ENCODE results near the gene CD68.
A peak's percentile ranks its signal among the peaks of the same experiment; 100 is the strongest.

The CD68 gene

GRCh38 chr17:7559320-7560171 lies 19.9 kb upstream of the CD68 start:
- no peak for DNase-seq

DNA sequence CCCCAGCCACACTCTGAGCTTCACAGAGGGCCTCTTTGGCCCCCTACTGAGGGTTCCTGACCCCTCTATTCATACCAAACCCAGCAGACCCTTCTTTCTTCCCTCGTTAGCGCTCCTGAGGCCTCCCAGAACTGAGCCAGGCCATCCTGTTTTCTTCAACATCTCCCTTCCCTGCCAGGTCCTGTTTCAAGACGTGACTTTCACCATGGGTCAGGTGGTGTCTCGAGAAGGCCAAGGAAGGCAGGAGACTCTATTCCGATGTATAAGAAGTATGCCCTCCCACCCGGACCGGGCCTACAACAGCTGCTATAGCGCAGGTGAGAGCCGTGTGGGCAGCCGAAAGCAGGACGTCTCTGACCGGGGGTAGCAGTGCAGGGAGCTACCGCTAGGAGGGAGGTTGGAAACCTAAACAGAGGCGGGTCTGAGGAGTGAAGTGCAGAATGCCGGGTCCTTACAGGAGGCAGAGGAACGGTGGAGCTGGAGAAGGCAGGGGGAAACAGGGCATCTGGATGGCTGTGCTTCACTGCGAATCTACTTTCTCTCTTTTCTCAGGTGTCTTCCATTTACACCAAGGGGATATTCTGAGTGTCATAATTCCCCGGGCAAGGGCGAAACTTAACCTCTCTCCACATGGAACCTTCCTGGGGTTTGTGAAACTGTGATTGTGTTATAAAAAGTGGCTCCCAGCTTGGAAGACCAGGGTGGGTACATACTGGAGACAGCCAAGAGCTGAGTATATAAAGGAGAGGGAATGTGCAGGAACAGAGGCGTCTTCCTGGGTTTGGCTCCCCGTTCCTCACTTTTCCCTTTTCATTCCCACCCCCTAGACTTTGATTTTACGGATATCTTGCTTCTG lies 19.0 kb upstream of the CD68 start:
- DNase-seq: peak; percentile 67

DNA sequence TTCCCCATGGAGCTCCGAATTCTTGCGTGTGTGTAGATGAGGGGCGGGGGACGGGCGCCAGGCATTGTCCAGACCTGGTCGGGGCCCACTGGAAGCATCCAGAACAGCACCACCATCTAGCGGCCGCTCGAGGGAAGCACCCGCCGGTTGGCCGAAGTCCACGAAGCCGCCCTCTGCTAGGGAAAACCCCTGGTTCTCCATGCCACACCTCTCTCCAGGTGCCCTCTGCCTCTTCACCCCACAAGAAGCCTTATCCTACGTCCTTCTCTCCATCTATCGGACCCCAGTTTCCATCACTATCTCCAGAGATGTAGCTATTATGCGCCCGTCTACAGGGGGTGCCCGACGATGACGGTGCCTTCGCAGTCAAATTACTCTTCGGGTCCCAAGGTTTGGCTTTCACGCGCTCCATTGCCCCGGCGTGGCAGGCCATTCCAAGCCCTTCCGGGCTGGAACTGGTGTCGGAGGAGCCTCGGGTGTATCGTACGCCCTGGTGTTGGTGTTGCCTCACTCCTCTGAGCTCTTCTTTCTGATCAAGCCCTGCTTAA lies 18.3 kb upstream of the CD68 start:
- DNase-seq: peak; percentile 86

DNA sequence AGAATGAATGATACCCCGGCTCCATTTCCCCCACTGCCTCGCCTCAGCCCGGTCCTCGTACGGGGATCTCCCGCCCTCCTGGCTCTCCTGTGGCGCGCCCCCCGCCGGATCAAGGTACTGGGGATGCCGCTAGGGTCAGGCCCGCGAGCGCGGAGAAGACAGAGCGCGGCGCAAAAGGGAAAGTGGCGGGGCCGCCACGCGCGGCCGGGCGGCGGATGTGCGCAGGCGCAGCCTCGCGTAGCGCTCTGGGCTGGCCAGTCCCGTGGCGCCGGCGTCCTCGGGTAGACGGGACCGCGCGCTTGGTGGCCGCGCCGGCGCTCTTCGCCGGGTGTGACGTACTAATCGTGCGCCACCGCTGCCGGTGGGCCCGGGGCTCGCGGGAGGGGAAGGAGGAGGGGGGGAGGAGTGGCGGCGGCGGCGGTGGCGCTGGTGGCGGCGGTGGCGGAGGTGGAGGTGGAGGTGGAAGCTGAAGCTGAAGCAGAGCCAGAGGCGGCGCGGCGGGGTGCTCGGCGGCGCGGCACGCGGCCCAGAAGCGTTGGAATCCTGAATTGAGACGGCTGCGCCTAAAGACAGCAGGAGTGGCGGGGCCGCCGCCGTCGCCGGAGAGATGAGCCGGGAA lies 17.7 kb upstream of the CD68 start, which contains the start of gene SENP3:
TSS of gene SENP3 (plus strand) at position 331 of the 619 bp plus-strand sequence. CDS start 1,158 bp downstream, outside the sequence.
- peak; percentile 95 for DNase-seq

DNA sequence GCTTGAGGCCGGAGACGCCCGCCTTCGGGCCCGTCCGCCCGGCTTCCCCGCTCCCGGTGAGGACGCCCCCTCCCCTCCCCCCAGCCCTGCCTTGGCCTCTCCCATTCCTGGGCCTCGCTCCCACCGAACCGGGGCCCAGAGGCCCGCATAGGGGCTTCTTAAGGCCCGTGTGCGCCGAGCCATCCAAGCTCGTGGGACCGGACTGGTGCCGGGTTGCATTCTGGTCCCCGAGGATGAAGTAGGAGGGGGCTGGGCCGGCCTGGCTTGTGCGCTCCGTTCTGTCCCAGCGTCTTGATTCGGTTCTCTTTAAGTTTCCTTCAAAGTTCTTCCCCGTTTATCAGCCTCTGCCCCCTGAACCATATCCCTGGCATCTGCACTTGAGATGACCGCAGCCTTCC lies 17.2 kb upstream of the CD68 start:
- no peak for DNase-seq

- DNase-seq: no peak
These were observed 16.1 kb upstream of the CD68 start for GRCh38 chr17:7563115-7563869.

GRCh38 chr17:7569571-7569970 lies 9.9 kb upstream of the CD68 start:
- no peak for DNase-seq

DNA sequence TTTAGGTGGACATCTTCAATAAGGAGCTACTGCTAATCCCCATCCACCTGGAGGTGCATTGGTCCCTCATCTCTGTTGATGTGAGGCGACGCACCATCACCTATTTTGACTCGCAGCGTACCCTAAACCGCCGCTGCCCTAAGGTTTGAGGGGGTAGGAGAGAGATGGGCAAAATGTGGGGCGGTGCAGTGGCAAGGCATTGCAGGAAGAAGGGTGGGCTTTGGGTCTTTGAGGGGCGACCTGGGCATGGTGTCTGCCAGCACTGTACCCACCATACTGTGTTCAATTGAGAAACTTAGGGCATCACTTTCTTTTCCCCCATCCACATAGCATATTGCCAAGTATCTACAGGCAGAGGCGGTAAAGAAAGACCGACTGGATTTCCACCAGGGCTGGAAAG lies 9.1 kb upstream of the CD68 start:
- no peak for DNase-seq

GRCh38 chr17:7572338-7572587 lies 7.2 kb upstream of the CD68 start:
- no peak for DNase-seq

DNA sequence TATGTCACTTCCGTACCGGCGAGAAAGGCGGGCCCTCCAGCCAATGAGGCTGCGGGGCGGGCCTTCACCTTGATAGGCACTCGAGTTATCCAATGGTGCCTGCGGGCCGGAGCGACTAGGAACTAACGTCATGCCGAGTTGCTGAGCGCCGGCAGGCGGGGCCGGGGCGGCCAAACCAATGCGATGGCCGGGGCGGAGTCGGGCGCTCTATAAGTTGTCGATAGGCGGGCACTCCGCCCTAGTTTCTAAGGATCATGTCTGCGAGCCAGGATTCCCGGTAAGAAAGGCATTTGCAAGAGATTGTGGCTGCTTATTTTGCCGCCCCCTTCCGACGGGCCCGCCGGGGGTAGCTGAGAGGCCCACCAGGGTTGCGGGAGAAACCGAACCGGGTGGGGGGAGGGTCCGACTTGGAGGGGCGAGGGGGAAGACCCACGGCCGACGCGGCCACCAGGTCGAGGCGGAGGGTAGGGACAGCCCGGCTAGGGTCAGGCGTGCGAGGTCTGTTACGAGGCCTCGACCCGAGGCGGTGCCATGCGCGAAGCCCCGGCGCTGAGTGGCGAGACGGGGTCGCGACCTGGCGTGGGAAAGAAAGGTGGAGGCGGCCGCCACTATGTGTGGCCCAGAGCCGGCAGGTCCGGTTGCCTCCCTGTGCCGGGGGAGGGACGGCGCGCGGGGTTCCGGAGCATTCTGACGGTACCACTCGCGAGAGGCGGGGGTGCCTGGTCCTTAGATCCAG lies 6.7 kb upstream of the CD68 start:
- DNase-seq: peak; percentile 100

DNA sequence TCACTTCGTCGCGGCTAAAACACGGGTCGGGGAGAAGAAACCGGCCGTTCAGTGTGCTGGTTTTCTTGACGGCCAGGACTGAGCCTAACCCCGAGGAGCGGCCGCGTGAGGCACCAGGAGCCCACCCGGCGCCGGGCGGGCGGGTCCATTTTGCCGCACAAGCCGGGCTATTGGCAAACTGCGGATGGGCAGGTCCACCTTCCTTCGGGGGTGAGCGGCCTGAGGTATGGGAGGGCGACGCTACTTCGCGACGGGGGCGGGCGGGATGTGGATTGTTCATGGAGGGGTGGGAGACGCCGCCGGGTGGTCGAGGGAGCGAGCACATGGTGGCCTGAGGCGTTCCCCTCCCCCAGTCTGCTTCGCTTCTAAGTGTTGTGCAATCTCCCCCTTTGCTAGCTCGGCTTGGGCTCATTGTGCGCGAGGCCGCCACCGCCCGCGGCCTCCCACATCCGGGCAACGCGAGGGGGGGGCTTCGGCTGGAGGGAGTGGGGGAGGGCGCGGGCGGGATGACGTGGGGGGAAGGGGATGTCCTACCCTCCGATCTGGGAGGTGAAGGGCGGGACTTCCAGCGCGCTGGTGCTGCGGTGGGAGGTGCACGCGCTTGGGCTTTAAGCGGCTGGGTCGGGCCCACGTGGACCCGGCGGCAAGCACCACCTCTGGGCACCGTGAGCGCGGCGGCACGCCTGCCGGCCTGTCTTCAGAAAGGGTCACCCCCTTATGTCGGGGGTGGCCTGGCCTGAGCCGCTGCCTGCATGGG lies 5.9 kb upstream of the CD68 start:
- DNase-seq: peak; percentile 95

DNA sequence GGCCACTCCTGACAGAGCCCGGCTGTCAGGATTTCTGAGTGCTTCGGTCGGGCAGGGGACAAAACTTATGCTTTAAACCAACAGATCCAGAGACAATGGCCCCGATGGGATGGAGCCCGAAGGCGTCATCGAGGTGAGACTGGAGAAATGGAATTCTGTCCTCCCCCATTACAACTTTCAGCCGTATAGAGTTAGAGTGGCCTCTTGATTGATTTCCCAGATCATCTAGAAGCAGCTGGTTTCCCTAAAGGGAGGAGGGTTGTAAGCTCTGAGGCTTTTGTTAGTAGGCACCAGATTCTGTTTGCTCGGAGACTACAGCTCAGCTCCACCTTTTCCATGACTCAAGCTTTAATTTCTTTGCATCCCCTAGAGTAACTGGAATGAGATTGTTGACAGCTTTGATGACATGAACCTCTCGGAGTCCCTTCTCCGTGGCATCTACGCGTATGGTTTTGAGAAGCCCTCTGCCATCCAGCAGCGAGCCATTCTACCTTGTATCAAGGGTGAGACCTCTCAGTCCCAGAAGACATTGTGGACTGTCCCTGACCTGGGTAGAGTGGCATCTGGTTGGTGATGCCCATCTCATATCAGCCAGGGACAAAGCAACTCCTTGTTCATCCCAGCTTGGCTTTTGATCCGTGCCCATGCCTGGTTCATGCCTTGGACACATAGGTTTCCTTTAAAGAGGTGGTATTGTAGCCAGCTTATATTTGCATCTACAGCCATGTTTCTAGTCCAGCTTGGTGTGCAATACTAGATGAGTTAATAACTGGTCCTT lies 5.1 kb upstream of the CD68 start:
- no peak for DNase-seq

- no peak for DNase-seq
These were observed 4.0 kb upstream of the CD68 start for GRCh38 chr17:7575481-7575883.

DNA sequence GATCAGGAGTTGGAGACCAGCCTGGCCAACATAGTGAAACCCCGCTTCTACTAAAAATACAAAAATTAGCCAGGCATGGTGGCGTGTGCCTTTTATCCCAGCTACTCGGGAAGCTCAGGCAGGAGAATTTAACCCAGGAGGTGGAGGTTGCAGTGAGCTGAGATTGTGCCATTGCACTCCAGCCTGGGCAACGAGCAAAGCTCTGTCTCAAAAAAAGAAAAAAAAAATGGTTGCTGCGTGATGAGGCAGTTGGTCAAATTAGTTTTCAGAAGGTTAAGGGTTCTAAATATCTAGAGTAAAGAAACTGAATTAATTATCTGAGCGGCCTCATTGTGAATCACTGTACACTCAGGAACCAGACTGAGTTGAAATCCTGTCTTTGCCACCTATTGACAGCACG lies 3.5 kb upstream of the CD68 start:
- DNase-seq: no peak

GRCh38 chr17:7576432-7576937 lies 3.0 kb upstream of the CD68 start:
- no peak for DNase-seq

- DNase-seq: no peak
These were observed 1.9 kb upstream of the CD68 start for GRCh38 chr17:7577327-7578199.

DNA sequence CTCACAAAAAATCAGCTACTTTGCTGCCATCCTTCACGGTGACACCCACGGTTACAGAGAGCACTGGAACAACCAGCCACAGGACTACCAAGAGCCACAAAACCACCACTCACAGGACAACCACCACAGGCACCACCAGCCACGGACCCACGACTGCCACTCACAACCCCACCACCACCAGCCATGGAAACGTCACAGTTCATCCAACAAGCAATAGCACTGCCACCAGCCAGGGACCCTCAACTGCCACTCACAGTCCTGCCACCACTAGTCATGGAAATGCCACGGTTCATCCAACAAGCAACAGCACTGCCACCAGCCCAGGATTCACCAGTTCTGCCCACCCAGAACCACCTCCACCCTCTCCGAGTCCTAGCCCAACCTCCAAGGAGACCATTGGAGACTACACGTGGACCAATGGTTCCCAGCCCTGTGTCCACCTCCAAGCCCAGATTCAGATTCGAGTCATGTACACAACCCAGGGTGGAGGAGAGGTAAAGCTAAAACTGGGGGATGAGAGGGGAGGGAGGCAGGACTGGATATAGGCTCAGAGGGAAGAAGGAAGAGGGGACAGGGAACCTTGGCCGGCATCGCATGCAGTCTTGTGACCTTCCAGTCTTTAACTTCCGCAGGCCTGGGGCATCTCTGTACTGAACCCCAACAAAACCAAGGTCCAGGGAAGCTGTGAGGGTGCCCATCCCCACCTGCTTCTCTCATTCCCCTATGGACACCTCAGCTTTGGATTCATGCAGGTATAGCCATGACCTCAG lies 581 bp downstream of the CD68 start:
- DNase-seq: peak; percentile 55
